HG02970 (cell line): ENCODE data around the gene PLPPR2.
"Not testable (repeated sequence)": the region's sequence is repeated elsewhere in the genome, so short reads cannot be mapped to it uniquely, and the experiment has no call there.

ENCODE experiments used
- ATAC-seq: cut with Tn5 transposase; IDR thresholded peaks from one replicate; pipeline ENCODE4 v1.9.1; 2021; ENCODE audit warnings: mild to moderate bottlenecking, moderate library complexity, moderate number of reproducible peaks; ENCODE audit not compliant: unreplicated experiment, low FRiP score

The PLPPR2 gene

GRCh38 chr19:11355160-11356073, at the start of gene PLPPR2:
TSS of gene PLPPR2 (plus strand) at chr19:11355432. CDS start at chr19:11357674, 2,242 bp downstream.
- ATAC-seq = no peak

GRCh38 chr19:11306337-11306736, 48.9 kb upstream of the PLPPR2 start:
- no peak for ATAC-seq

GRCh38 chr19:11320278-11320995, 34.8 kb upstream of the PLPPR2 start:
- ATAC-seq = not testable (repeated sequence)

GRCh38 chr19:11321191-11322126, 33.8 kb upstream of the PLPPR2 start:
- ATAC-seq = no peak

GRCh38 chr19:11322269-11323024, 32.8 kb upstream of the PLPPR2 start:
- ATAC-seq = no peak

GRCh38 chr19:11323601-11324078, 31.6 kb upstream of the PLPPR2 start:
- ATAC-seq = no peak

GRCh38 chr19:11324079-11324661, 31.1 kb upstream of the PLPPR2 start:
- ATAC-seq = no peak

- no peak for ATAC-seq
Observed at GRCh38 chr19:11324748-11325389, 30.4 kb upstream of the PLPPR2 start.

- ATAC-seq = no peak
Observed at GRCh38 chr19:11325544-11325943, 29.7 kb upstream of the PLPPR2 start.

GRCh38 chr19:11330127-11330526, 25.1 kb upstream of the PLPPR2 start:
- no peak for ATAC-seq

- no peak for ATAC-seq
Observed at GRCh38 chr19:11331502-11331901, 23.7 kb upstream of the PLPPR2 start.

- no peak for ATAC-seq
Observed at GRCh38 chr19:11332822-11333221, 22.4 kb upstream of the PLPPR2 start.

GRCh38 chr19:11333838-11334237, 21.4 kb upstream of the PLPPR2 start:
- ATAC-seq = not testable (repeated sequence)

GRCh38 chr19:11335449-11336146, 19.6 kb upstream of the PLPPR2 start:
- no peak for ATAC-seq

- ATAC-seq = no peak
Observed at GRCh38 chr19:11337080-11337479, 18.2 kb upstream of the PLPPR2 start.

GRCh38 chr19:11338121-11338520, 17.1 kb upstream of the PLPPR2 start:
- ATAC-seq = no peak

- no peak for ATAC-seq
Observed at GRCh38 chr19:11338569-11339253, 16.5 kb upstream of the PLPPR2 start.
